Loucy (cell line): ENCODE data around the gene VWA5A.

Experiments
- H2AFZ ChIP-seq: fragments of 200-600 bp; sonication (generic); 2 replicates; pipeline ENCODE4 v1.6.0; 2016; ENCODE audit warnings: antibody characterized with exemption, mild to moderate bottlenecking, low read length, moderate library complexity
- H3F3A ChIP-seq: fragments of 200-600 bp; 2 replicates; pipeline ENCODE4 v1.6.0; 2016; ENCODE audit warnings: antibody characterized with exemption, low read depth, mild to moderate bottlenecking
- H3K27me3 ChIP-seq: fragments of 200-600 bp; sonication (generic); 2 replicates; pipeline ENCODE4 v1.6.1; 2014; ENCODE audit warnings: low read length, mild to moderate bottlenecking; ENCODE audit not compliant: insufficient read depth, poor library complexity, severe bottlenecking
- H3K36me3 ChIP-seq: fragments of 200-600 bp; sonication (generic); 2 replicates; pipeline ENCODE4 v1.6.1; 2016; ENCODE audit warnings: low read length; ENCODE audit not compliant: insufficient read depth
- H3K4me1 ChIP-seq: fragments of 200-600 bp; sonication (generic); 2 replicates; pipeline ENCODE4 v1.5.1; 2014; ENCODE audit warnings: low read length, mild to moderate bottlenecking; ENCODE audit not compliant: insufficient read depth, poor library complexity, severe bottlenecking
- H3K4me2 ChIP-seq: fragments of 200-600 bp; sonication (generic); 2 replicates; pipeline ENCODE4 v1.6.0; 2014; ENCODE audit warnings: antibody characterized with exemption, low read length, low read depth, mild to moderate bottlenecking; ENCODE audit not compliant: poor library complexity, severe bottlenecking
- H3K4me3 ChIP-seq: fragments of 200-600 bp; sonication (generic); 2 replicates; pipeline ENCODE4 v1.5.1; 2014; ENCODE audit warnings: low read length, mild to moderate bottlenecking, mixed read lengths; ENCODE audit not compliant: poor library complexity, severe bottlenecking
- H3K79me2 ChIP-seq: fragments of 200-600 bp; sonication (generic); 2 replicates; pipeline ENCODE4 v1.6.1; 2014; ENCODE audit warnings: low read length; ENCODE audit not compliant: insufficient read depth
- H3K9ac ChIP-seq: fragments of 200-600 bp; sonication (generic); 2 replicates; pipeline ENCODE4 v1.6.0; 2014; ENCODE audit warnings: mild to moderate bottlenecking, low read depth, low read length, moderate library complexity; ENCODE audit not compliant: poor library complexity, severe bottlenecking
- H3K9me2 ChIP-seq: fragments of 200-600 bp; sonication (generic); replicated peaks from 2 replicates; pipeline ENCODE4 v1.6.1; 2016; ENCODE audit warnings: low read depth, low read length, mixed read lengths
- H3K9me3 ChIP-seq: fragments of 200-600 bp; sonication (generic); 2 replicates; pipeline ENCODE4 v1.6.1; 2014; ENCODE audit warnings: mild to moderate bottlenecking, antibody characterized with exemption, low read length, low read depth; ENCODE audit not compliant: insufficient read depth
- H4K20me1 ChIP-seq: fragments of 200-600 bp; sonication (generic); 2 replicates; pipeline ENCODE4 v1.6.0; 2014; ENCODE audit warnings: antibody characterized with exemption, low read length, mild to moderate bottlenecking; ENCODE audit not compliant: insufficient read depth, poor library complexity, severe bottlenecking
- CTCF ChIP-seq: fragments of 200-600 bp; sonication (generic); conservative IDR thresholded peaks from 2 replicates; pipeline ENCODE4 v1.5.1; 2014; ENCODE audit warnings: mild to moderate bottlenecking, antibody characterized with exemption, low read length
- EZH2phosphoT487 ChIP-seq: fragments of 200-600 bp; IDR thresholded peaks from 2 replicates; pipeline ENCODE4 v1.6.1; 2018; ENCODE audit warnings: antibody characterized with exemption, mild to moderate bottlenecking, moderate library complexity, borderline replicate concordance

Gene VWA5A

GRCh38 chr11:124082371-124082770, 32.9 kb upstream of the VWA5A start:
- TF ChIP-seq CTCF, result no peak
- no peak for TF ChIP-seq EZH2phosphoT487
- Histone ChIP-seq H2AFZ (no peak overlapping the region), H3K4me1 (no peaks in the 10 kb centered on the region), H4K20me1 (no peaks in the 10 kb centered on the region), H3K79me2 (no peaks in the 10 kb centered on the region), H3K4me2 (no peak overlapping the region), H3K9me3 (no peaks in the 10 kb centered on the region), H3K9me2 (no peaks in the 10 kb centered on the region), H3K9ac (no peak overlapping the region), H3K27me3 (no peaks in the 10 kb centered on the region), H3K4me3 (no peak overlapping the region), H3K36me3 (no peaks in the 10 kb centered on the region), H3F3A (no peaks in the 10 kb centered on the region)

GRCh38 chr11:124085583-124085982, 29.7 kb upstream of the VWA5A start:
- H3K4me3 ChIP-seq, result no peak overlapping the region
- no peak overlapping the region for H3K4me2 ChIP-seq
- no peak overlapping the region for H2AFZ ChIP-seq
- H3K36me3 ChIP-seq, result no peaks in the 10 kb centered on the region
- H3K9me3 ChIP-seq, result no peaks in the 10 kb centered on the region
- no peak for TF ChIP-seq EZH2phosphoT487
- no peak for TF ChIP-seq CTCF
- no peaks in the 10 kb centered on the region for H3F3A ChIP-seq
- H3K4me1 ChIP-seq, result no peaks in the 10 kb centered on the region
- no peaks in the 10 kb centered on the region for H3K9me2 ChIP-seq
- no peaks in the 10 kb centered on the region for H3K27me3 ChIP-seq
- no peaks in the 10 kb centered on the region for H3K79me2 ChIP-seq
- no peak overlapping the region for H3K9ac ChIP-seq
- H4K20me1 ChIP-seq, result no peaks in the 10 kb centered on the region

GRCh38 chr11:124085997-124086846, 29.0 kb upstream of the VWA5A start:
- no peaks in the 10 kb centered on the region for H3K9me3 ChIP-seq
- H3K36me3 ChIP-seq, result no peaks in the 10 kb centered on the region
- no peaks in the 10 kb centered on the region for H3K4me1 ChIP-seq
- no peaks in the 10 kb centered on the region for H4K20me1 ChIP-seq
- H3K79me2 ChIP-seq, result no peaks in the 10 kb centered on the region
- no peak for TF ChIP-seq EZH2phosphoT487
- TF ChIP-seq CTCF, result no peak
- H3K4me2 ChIP-seq, result no peak overlapping the region
- no peaks in the 10 kb centered on the region for H3K9me2 ChIP-seq
- no peak overlapping the region for H3K9ac ChIP-seq
- no peaks in the 10 kb centered on the region for H3F3A ChIP-seq
- H2AFZ ChIP-seq, result no peak overlapping the region
- no peak overlapping the region for H3K4me3 ChIP-seq
- no peaks in the 10 kb centered on the region for H3K27me3 ChIP-seq
